HG03457 (cell line): ENCODE results near the gene COBLL1.

Experiments used
- ATAC-seq: cut with Tn5 transposase; IDR thresholded peaks from one replicate; pipeline ENCODE4 v1.9.1; 2021; ENCODE audit warnings: moderate number of reproducible peaks; ENCODE audit not compliant: unreplicated experiment

The COBLL1 gene

DNA sequence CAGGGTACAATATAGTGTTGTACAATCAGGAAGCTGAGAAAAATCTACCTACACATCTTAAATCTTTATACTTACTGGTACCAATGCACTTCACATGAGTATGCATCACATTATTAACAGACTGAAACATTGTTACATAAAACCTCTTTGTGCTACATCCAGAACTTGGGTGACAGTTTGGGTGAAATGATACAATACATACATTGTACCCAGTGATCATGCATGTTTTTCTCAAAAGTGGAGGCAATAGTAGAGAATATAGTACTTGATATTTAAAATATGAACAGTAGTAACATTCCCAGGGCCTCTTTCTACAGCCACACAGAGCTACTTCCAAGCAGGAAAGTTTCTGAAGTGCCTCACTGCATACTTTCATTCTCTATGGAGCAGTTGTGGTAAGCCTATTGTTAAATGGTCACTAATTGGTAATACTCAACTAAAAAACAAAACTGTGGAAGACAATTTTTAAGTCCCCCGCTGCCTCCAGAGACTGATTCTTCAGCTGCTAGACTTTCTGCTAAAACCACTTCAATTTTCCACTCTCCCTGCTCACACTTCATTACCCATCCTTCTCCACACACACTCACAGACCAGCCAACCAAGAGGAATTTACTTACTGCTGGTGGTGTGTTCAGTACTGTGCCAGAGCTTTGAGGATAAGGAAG, 197.5 kb downstream of the COBLL1 start:
- ATAC-seq: no peak

DNA sequence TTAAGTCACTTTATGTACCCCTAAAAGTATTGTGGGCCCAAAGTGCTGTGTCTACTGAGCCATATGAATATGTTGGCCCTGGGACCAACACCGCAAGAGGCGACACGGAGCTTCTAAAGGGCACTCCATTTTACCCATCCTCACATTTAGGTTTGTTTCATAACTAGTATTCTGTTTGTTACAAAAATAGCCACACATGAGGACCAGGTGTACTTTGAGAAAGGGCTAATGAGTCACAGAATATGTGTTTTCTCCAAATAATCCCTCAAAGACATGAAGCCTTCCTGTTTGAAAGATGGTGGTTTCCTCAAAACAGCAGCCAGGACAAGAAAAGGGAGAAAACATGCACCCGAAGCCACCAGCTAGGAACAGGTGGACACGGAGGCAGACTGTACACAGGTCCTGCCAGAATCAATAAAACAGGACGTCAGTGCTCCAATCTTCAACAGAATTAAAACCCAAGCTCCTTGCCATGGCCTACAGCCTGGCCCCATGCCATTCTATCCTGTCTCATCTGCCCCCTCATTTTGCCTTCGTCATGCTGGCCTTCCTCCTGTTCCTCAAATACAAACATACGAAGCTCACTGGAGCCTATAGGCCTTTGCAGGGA, 198.6 kb downstream of the COBLL1 start:
- ATAC-seq: no peak

DNA sequence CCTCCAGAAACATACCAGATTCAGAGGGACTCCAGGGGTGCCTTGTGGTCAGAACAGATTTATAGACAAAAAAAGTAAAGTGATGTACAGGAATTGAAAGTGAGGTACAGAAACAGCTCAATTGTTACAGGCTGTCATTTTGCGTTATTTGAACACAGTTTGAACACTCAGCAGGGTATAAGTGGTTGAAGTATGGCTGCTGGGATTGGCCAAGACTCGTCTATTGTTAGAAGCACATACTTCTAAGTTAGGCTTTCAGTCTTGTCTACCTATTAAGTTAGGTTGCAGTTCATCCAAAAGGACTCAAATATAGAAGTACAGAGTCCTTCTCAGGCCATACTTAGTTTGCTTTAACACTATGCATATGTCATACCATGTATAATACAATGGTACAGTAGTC, 199.4 kb downstream of the COBLL1 start:
- no peak for ATAC-seq
